GM12875 (cell line): ENCODE data around the gene KIF25.

Experiments
- H3K4me3 ChIP-seq: one replicate; pipeline ENCODE4 v1.5.1; 2011; ENCODE audit warnings: low read depth, low read length, control low read depth
- CTCF ChIP-seq: IDR thresholded peaks from 2 replicates; pipeline ENCODE4 v1.5.1; 2011; ENCODE audit warnings: low read depth, mild to moderate bottlenecking, control low read depth, inconsistent platforms, low read length, moderate library complexity, borderline replicate concordance; ENCODE audit not compliant: insufficient read depth

KIF25 gene

GRCh38 chr6:168030908-168031307 is 33.4 kb downstream of the KIF25 start:
- no peak for TF ChIP-seq CTCF
- H3K4me3 ChIP-seq: no peak overlapping the region

- no peak overlapping the region for H3K4me3 ChIP-seq
- no peak for TF ChIP-seq CTCF
Observed at GRCh38 chr6:168031411-168031971, 34.0 kb downstream of the KIF25 start.

GRCh38 chr6:168032005-168032760 is 34.7 kb downstream of the KIF25 start:
- no peak for TF ChIP-seq CTCF
- H3K4me3 ChIP-seq: no peak overlapping the region

- H3K4me3 ChIP-seq: no peak overlapping the region
- TF ChIP-seq CTCF: no peak
Observed at GRCh38 chr6:168033791-168034190, 36.3 kb downstream of the KIF25 start.

GRCh38 chr6:168034537-168034936 is 37.1 kb downstream of the KIF25 start:
- no peak overlapping the region for H3K4me3 ChIP-seq
- TF ChIP-seq CTCF: no peak

- no peak for TF ChIP-seq CTCF
- no peak overlapping the region for H3K4me3 ChIP-seq
Observed at GRCh38 chr6:168035098-168035660, 37.7 kb downstream of the KIF25 start.
